ENCODE measurements around the gene METTL23. TPM values are rescaled to one million over a fixed set of nuclear protein-coding genes. Genes with fewer than 3 reads are reported as not detected.

Gene METTL23
- total and polyA plus RNA-seq, 2 of the 8 experiments (the other 6 are each of a cell fraction or from before 2014, with no cell fraction given), result 36.1 to 60.2 TPM

- Histone ChIP-seq H2BK12ac (ENCODE audit: low read depth, low read length) (no peak overlapping the region), H3K14ac (ENCODE audit: insufficient read length) (no peak overlapping the region), H3K4ac (replicated peaks; ENCODE audit: insufficient read length, low read depth, low read length) (no peak overlapping the region), H3K18ac (ENCODE audit: extremely low read depth, low read length) (no peak overlapping the region), H3K4me3 (ENCODE audit: extremely low read depth in 1 of 4, insufficient read depth in 2 of 4, low read depth in 3 of 4, low read length in 4 of 4) (no peak overlapping the region), H3K27me3 (replicated peaks in 1 of 4; ENCODE audit: control insufficient read depth in 3 of 4, extremely low read depth in 1 of 4, insufficient read depth in 3 of 4, low read length in 3 of 4) (peaks cover 2 to 17% (median 16%) of the 10 kb centered on the region in 4 experiments), H4K8ac (ENCODE audit: extremely low read depth, insufficient read depth, low read length) (no peak overlapping the region), H3K9me3 (ENCODE audit: insufficient read depth in 2 of 2, low read depth in 1 of 2, low read length in 1 of 2) (no peaks in the 10 kb centered on the region), H2BK15ac (ENCODE audit: low read length) (no peak overlapping the region), H3K23ac (ENCODE audit: insufficient read length) (no peak overlapping the region), H4K5ac (ENCODE audit: insufficient read length, low read depth, low read length) (no peak overlapping the region), H3K4me1 (replicated peaks in 1 of 4; ENCODE audit: control insufficient read depth in 3 of 4, insufficient read depth in 4 of 4, low read length in 3 of 4) (peaks cover 7 to 36% (median 27%) of the 10 kb centered on the region in 4 experiments), H3K23me2 (ENCODE audit: low read depth, low read length) (peaks cover 4% of the 10 kb centered on the region; the same call in 1 of the 2 replicates), H3K79me1 (ENCODE audit: low read depth, low read length) (peaks cover 2% of the 10 kb centered on the region), H4K91ac (replicated peaks; ENCODE audit: insufficient read length, low read length) (no peak overlapping the region), H3K79me2 (ENCODE audit: control insufficient read depth in 1 of 2, insufficient read depth in 2 of 2, low read length in 2 of 2) (no peaks in the 10 kb centered on the region), H3K9ac (replicated peaks in 1 of 4; ENCODE audit: extremely low read depth in 1 of 4, low read depth in 3 of 4, low read length in 3 of 4) (no peak overlapping the region), H2AFZ (ENCODE audit: low read length) (no peak overlapping the region), H3K4me2 (ENCODE audit: insufficient read depth in 1 of 2, low read depth in 2 of 2, low read length in 2 of 2) (no peak overlapping the region), H3K36me3 (ENCODE audit: control insufficient read depth in 2 of 4, insufficient read depth in 4 of 4, low read length in 3 of 4) (no peaks in the 10 kb centered on the region), H2BK120ac (replicated peaks; ENCODE audit: low read depth, low read length) (no peak overlapping the region), H3K27ac (ENCODE audit: low read depth, low read length) (no peak overlapping the region), H3K56ac (replicated peaks; ENCODE audit: insufficient read length, low read depth, low read length) (no peak overlapping the region), H4K20me1 (replicated peaks in 1 of 2; ENCODE audit: control insufficient read depth in 1 of 2, insufficient read depth in 2 of 2, low read length in 2 of 2) (peaks cover 0 to 8% of the 10 kb centered on the region in 2 experiments), H2BK5ac (ENCODE audit: low read depth, low read length) (no peak overlapping the region), H2BK20ac (ENCODE audit: low read length) (no peak overlapping the region), H2AK5ac (ENCODE audit: low read depth, low read length) (no peak overlapping the region)
- DNase-seq (ENCODE audit: low read depth in 1 of 2, low spot score in 2 of 2) (no peak), FAIRE-seq (no peak)
- ChIA-PET CTCF (ENCODE audit: partially characterized antibody) (interaction anchor here (1.3 to 1.6 kb wide), 2 partner anchors 8 to 24 kb away, joined by 6 to 7 read pairs; no protein-coding TSS in a partner anchor), POLR2A (ENCODE audit: partially characterized antibody) (interaction anchor here (1.2 kb wide), 1 partner anchor 365 kb away, joined by 3 read pairs; no protein-coding TSS in a partner anchor)
- 86% methylated on average over 4 of the region's 4 CpGs; no CpG with 5 or more reads in 1 of the 2 experiments for WGBS, 2 experiments (ENCODE audit: extremely low coverage in 1 of 2, insufficient coverage in 1 of 2, insufficient read length in 1 of 2, insufficient replicate concordance in 2 of 2, low coverage in 1 of 2, low lambda C conversion rate in 2 of 2, missing lambda C conversion rate in 1 of 2)
- TF ChIP-seq HDAC6 (IDR thresholded peaks at IDR 0.05; ENCODE audit: low read depth, low read length) (no peak), RFX5 (IDR thresholded peaks at IDR 0.05; ENCODE audit: borderline replicate concordance, low read depth, low read length) (no peak), RXRA (IDR thresholded peaks at IDR 0.05; ENCODE audit: insufficient read depth, low read depth, low read length) (no peak), EGR1 (IDR thresholded peaks at IDR 0.05; ENCODE audit: borderline replicate concordance, low read depth, low read length) (no peak), TBP (IDR thresholded peaks at IDR 0.05; ENCODE audit: low read depth, low read length) (no peak), TAF7 (optimal IDR thresholded peaks at IDR 0.05; ENCODE audit: borderline replicate concordance, low read depth, low read length) (no peak), BACH1 (IDR thresholded peaks at IDR 0.05; ENCODE audit: low read length) (no peak), NRF1 (IDR thresholded peaks at IDR 0.05; ENCODE audit: low read depth, low read length) (no peak), KDM4A (IDR thresholded peaks at IDR 0.05; ENCODE audit: low read depth, low read length, severe bottlenecking) (no peak)
- TF ChIP-seq, protein P1, sequence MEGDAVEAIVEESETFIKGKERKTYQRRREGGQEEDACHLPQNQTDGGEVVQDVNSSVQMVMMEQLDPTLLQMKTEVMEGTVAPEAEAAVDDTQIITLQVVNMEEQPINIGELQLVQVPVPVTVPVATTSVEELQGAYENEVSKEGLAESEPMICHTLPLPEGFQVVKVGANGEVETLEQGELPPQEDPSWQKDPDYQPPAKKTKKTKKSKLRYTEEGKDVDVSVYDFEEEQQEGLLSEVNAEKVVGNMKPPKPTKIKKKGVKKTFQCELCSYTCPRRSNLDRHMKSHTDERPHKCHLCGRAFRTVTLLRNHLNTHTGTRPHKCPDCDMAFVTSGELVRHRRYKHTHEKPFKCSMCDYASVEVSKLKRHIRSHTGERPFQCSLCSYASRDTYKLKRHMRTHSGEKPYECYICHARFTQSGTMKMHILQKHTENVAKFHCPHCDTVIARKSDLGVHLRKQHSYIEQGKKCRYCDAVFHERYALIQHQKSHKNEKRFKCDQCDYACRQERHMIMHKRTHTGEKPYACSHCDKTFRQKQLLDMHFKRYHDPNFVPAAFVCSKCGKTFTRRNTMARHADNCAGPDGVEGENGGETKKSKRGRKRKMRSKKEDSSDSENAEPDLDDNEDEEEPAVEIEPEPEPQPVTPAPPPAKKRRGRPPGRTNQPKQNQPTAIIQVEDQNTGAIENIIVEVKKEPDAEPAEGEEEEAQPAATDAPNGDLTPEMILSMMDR (IDR thresholded peaks at IDR 0.05; ENCODE audit: control extremely low read depth in 1 of 3, insufficient read depth in 1 of 3, low read depth in 1 of 3, low read length in 3 of 3), result no peak
Observed at GRCh38 chr17:76704805-76705204, 21.8 kb upstream of the METTL23 start.
